Measurements from ENCODE around the gene SOX8.

The SOX8 gene

GRCh38 chr16:989354-989814 is 7.8 kb downstream of the SOX8 start:
- DNase-seq: no peak

- DNase-seq: no peak
These were observed 9.1 kb downstream of the SOX8 start for GRCh38 chr16:990516-991291.

GRCh38 chr16:991345-991744 is 9.8 kb downstream of the SOX8 start:
- no peak for DNase-seq

- no peak for DNase-seq
These were observed 10.2 kb downstream of the SOX8 start for GRCh38 chr16:991773-992172.

- DNase-seq: no peak
These were observed 12.2 kb downstream of the SOX8 start for GRCh38 chr16:993731-994130.

GRCh38 chr16:995087-995486 is 13.5 kb downstream of the SOX8 start:
- no peak for DNase-seq

GRCh38 chr16:995783-996182 is 14.2 kb downstream of the SOX8 start:
- DNase-seq: no peak

GRCh38 chr16:996681-997080 is 15.1 kb downstream of the SOX8 start:
- no peak for DNase-seq

GRCh38 chr16:997440-998051 is 16.0 kb downstream of the SOX8 start:
- peak; percentile 53 to 65 for DNase-seq

- no peak for DNase-seq
These were observed 16.6 kb downstream of the SOX8 start for GRCh38 chr16:998211-998610.

- DNase-seq: no peak
These were observed 17.0 kb downstream of the SOX8 start for GRCh38 chr16:998615-999014.

- no peak for DNase-seq
These were observed 18.1 kb downstream of the SOX8 start for GRCh38 chr16:999677-1000076.

GRCh38 chr16:1000608-1001007 is 19.0 kb downstream of the SOX8 start:
- no peak for DNase-seq

- no peak for DNase-seq
These were observed 19.5 kb downstream of the SOX8 start for GRCh38 chr16:1001096-1001495.

GRCh38 chr16:1002399-1003166 is 21.0 kb downstream of the SOX8 start:
- DNase-seq: peak; percentile 84 to 87

- DNase-seq: peak; percentile 62 to 65
These were observed 22.1 kb downstream of the SOX8 start for GRCh38 chr16:1003391-1004347.

- no peak for DNase-seq
These were observed 23.7 kb downstream of the SOX8 start for GRCh38 chr16:1005286-1005685.

GRCh38 chr16:1006781-1007180 is 25.2 kb downstream of the SOX8 start:
- DNase-seq: no peak

GRCh38 chr16:1007284-1007850 is 25.8 kb downstream of the SOX8 start:
- DNase-seq: no peak

GRCh38 chr16:1008085-1008484 is 26.5 kb downstream of the SOX8 start:
- no peak for DNase-seq

GRCh38 chr16:1009358-1010150 is 28.0 kb downstream of the SOX8 start:
- no peak for DNase-seq

Data from stimulated activated CD4-positive, alpha-beta T cell treated with anti-CD3 and anti-CD28 coated beads, Interleukin-2, amount 100 ng/mL, for 24 hours (primary cell).